Loucy (cell line): ENCODE measurements around the gene SEMA4C.

Experiments
- EZH2phosphoT487 ChIP-seq: fragments of 200-600 bp; IDR thresholded peaks from 2 replicates; pipeline ENCODE4 v1.6.1; 2018; ENCODE audit warnings: antibody characterized with exemption, mild to moderate bottlenecking, moderate library complexity, borderline replicate concordance
- TF ChIP-seq, protein P1 (sequence below): fragments of 200-600 bp; sonication (generic); conservative IDR thresholded peaks from 2 replicates; pipeline ENCODE4 v1.5.1; 2014; ENCODE audit warnings: mild to moderate bottlenecking, antibody characterized with exemption, low read length

- TF ChIP-seq, protein P1, sequence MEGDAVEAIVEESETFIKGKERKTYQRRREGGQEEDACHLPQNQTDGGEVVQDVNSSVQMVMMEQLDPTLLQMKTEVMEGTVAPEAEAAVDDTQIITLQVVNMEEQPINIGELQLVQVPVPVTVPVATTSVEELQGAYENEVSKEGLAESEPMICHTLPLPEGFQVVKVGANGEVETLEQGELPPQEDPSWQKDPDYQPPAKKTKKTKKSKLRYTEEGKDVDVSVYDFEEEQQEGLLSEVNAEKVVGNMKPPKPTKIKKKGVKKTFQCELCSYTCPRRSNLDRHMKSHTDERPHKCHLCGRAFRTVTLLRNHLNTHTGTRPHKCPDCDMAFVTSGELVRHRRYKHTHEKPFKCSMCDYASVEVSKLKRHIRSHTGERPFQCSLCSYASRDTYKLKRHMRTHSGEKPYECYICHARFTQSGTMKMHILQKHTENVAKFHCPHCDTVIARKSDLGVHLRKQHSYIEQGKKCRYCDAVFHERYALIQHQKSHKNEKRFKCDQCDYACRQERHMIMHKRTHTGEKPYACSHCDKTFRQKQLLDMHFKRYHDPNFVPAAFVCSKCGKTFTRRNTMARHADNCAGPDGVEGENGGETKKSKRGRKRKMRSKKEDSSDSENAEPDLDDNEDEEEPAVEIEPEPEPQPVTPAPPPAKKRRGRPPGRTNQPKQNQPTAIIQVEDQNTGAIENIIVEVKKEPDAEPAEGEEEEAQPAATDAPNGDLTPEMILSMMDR: no peak
- no peak for TF ChIP-seq EZH2phosphoT487
Measured at GRCh38 chr2:96874198-96874831, 4.4 kb upstream of the SEMA4C start.
